Mucosa of descending colon (tissue), 3 donors: ENCODE measurements around the gene SCARB2. TPM values are rescaled to one million over a fixed set of nuclear protein-coding genes. Genes with fewer than 3 reads are reported as not detected.
A peak's percentile ranks its signal among the peaks of the same experiment; 100 is the strongest.

Experiments
- ATAC-seq: fragments of 200-7000 bp; cut with Tn5 transposase; one replicate; pipeline ENCODE4 v1.9.1; 2020; ENCODE audit warnings: mild to moderate bottlenecking, moderate library complexity
- DNase-seq, 3 donors: peaks; one replicate each; pipeline ENCODE4 v3.0.0-alpha.2; 2020
- H3K36me3 ChIP-seq: fragments of 200-600 bp; one replicate; pipeline ENCODE4 v1.8.0; 2021; ENCODE audit warnings: low read depth, mild to moderate bottlenecking
- H3K4me1 ChIP-seq: fragments of 200-600 bp; one replicate; pipeline ENCODE4 v1.8.0; 2021; ENCODE audit warnings: low read depth, mild to moderate bottlenecking
- H3K4me3 ChIP-seq: fragments of 200-600 bp; one replicate; pipeline ENCODE4 v1.8.0; 2021; ENCODE audit warnings: mild to moderate bottlenecking
- H3K9me3 ChIP-seq: fragments of 200-600 bp; one replicate; pipeline ENCODE4 v1.8.0; 2021; ENCODE audit warnings: mild to moderate bottlenecking
- CTCF ChIP-seq: fragments of 200-600 bp; IDR thresholded peaks from one replicate; pipeline ENCODE4 v1.8.0; 2022; ENCODE audit warnings: antibody characterized with exemption, mild to moderate bottlenecking
- intact Hi-C, 2 donors: fragments of 100-400 bp; cut with DNase I in 1 of 2; cut with micrococcal nuclease in 1 of 2; formaldehyde crosslinking; loops; one replicate each; pipeline versions ENCODE4 v1.11.0 to v1.11.1; 2022; cut with DNase I, micrococcal nuclease
- total RNA-seq, 3 donors: library from RNA; stranded (reverse); fragmentation: NEBNext Ultra II Directional in 2 of 3; extraction: Animal tissue kit (Norgen Biotek cat#: 25700) in 2 of 3; gene quantifications; one replicate each; pipeline versions ENCODE4 v1.2.1 to v1.2.4, GENCODE V29; 2021 to 2023
- donor health status: DM: no; HTN: no; CAD: no; lungs with moderate emphysema.
- donor health status: DM: no; HTN: no; CAD: no.
- donor health status: DM: no; HTN: yes; CAD: no.

The SCARB2 gene
- total RNA-seq, 3 donors from 2014 or later: 148 to 183 (median 172) TPM

GRCh38 chr4:76253511-76253910 is 39.9 kb upstream of the SCARB2 start:
- TF ChIP-seq CTCF: no peak
- intact Hi-C loops: loop anchor here in 1 of 2 donors (10.0 kb wide), 1 partner anchor 79 kb away; no protein-coding TSS in a partner anchor
- DNase-seq (no peak), ATAC-seq (no peak)
- Histone ChIP-seq H3K4me3 (no peak overlapping the region), H3K36me3 (no peaks in the 10 kb centered on the region), H3K9me3 (no peaks in the 10 kb centered on the region), H3K4me1 (no peaks in the 10 kb centered on the region)

GRCh38 chr4:76252271-76252653 is 38.6 kb upstream of the SCARB2 start:
- Histone ChIP-seq H3K4me1 (no peaks in the 10 kb centered on the region), H3K36me3 (no peaks in the 10 kb centered on the region), H3K9me3 (no peaks in the 10 kb centered on the region), H3K4me3 (no peak overlapping the region)
- no peak for DNase-seq
- no peak for ATAC-seq
- TF ChIP-seq CTCF: no peak
- intact Hi-C loops: loop anchor here in 1 of 2 donors (10.0 kb wide), 1 partner anchor 77 kb away; no protein-coding TSS in a partner anchor

GRCh38 chr4:76251441-76252270 is 38.0 kb upstream of the SCARB2 start, which contains the start of gene FAM47E:
Gene FAM47E, plus strand, starts transcription at chr4:76251721. Its CDS starts 26 bp downstream, at chr4:76251747.
- intact Hi-C loops: loop anchor here in 1 of 2 donors (10.0 kb wide), 1 partner anchor 77 kb away; no protein-coding TSS in a partner anchor

GRCh38 chr4:76250962-76251361 is 37.3 kb upstream of the SCARB2 start:
- peak overlapping the region; percentile 1 for H3K4me3 ChIP-seq
- H3K36me3 ChIP-seq: no peaks in the 10 kb centered on the region
- intact Hi-C loops: loop anchor here in 1 of 2 donors (10.0 kb wide), 1 partner anchor 76 kb away; no protein-coding TSS in a partner anchor
- DNase-seq: peak in 1 of 3 donors; percentile 33
- TF ChIP-seq CTCF: no peak
- no peaks in the 10 kb centered on the region for H3K4me1 ChIP-seq
- no peaks in the 10 kb centered on the region for H3K9me3 ChIP-seq
- peak; percentile 40 for ATAC-seq

More at GRCh38 chr4:76251441-76252270, 38.0 kb upstream of the SCARB2 start, which contains the start of gene FAM47E:
- peak; percentile 82 to 90 (median 88) for DNase-seq
- Histone ChIP-seq H3K36me3 (no peaks in the 10 kb centered on the region), H3K4me3 (peak within 1 kb of the TSS; percentile 1), H3K4me1 (no peaks in the 10 kb centered on the region), H3K9me3 (no peaks in the 10 kb centered on the region)
- peak; percentile 99 for ATAC-seq
- TF ChIP-seq CTCF: no peak

GRCh38 chr4:76246852-76247251 is 33.2 kb upstream of the SCARB2 start:
- DNase-seq: no peak
- ATAC-seq: no peak
- no peaks in the 10 kb centered on the region for H3K9me3 ChIP-seq
- no peak for TF ChIP-seq CTCF
- H3K4me3 ChIP-seq: no peak overlapping the region
- no peaks in the 10 kb centered on the region for H3K4me1 ChIP-seq
- no peaks in the 10 kb centered on the region for H3K36me3 ChIP-seq
- intact Hi-C loops: loop anchor here in 1 of 2 donors (10.0 kb wide), 1 partner anchor 128 kb away; no protein-coding TSS in a partner anchor
